SJCRH30 (cell line): Measurements from ENCODE around the gene EPN3. TPM values are rescaled to one million over a fixed set of nuclear protein-coding genes. Genes with fewer than 3 reads are reported as not detected.

ENCODE experiments used
- DNase-seq, 2 experiments: peaks; one replicate each; pipeline ENCODE4 v3.0.0-alpha.2; 2015 to 2020
- H3K27ac ChIP-seq: fragments of 250-450 bp; sonication (Bioruptor Pico); 2 replicates; pipeline ENCODE4 v1.5.1; 2020; ENCODE audit warnings: mild to moderate bottlenecking, moderate library complexity
- H3K27me3 ChIP-seq: fragments of 250-450 bp; sonication (Bioruptor Pico); 2 replicates; pipeline ENCODE4 v1.5.1; 2020; ENCODE audit warnings: mild to moderate bottlenecking, moderate library complexity
- H3K36me3 ChIP-seq: fragments of 250-450 bp; sonication (Bioruptor Pico); 2 replicates; pipeline ENCODE4 v1.5.1; 2020; ENCODE audit warnings: mild to moderate bottlenecking, moderate library complexity
- H3K4me1 ChIP-seq: fragments of 250-450 bp; sonication (Bioruptor Pico); 2 replicates; pipeline ENCODE4 v1.5.1; 2020; ENCODE audit warnings: mild to moderate bottlenecking, moderate library complexity
- H3K4me3 ChIP-seq: fragments of 250-450 bp; sonication (Bioruptor Pico); 2 replicates; pipeline ENCODE4 v1.5.1; 2020; ENCODE audit warnings: mild to moderate bottlenecking, moderate library complexity
- H3K9me3 ChIP-seq: fragments of 250-450 bp; sonication (Bioruptor Pico); replicated peaks from 2 replicates; pipeline ENCODE4 v1.5.1; 2020; ENCODE audit warnings: mild to moderate bottlenecking, moderate library complexity
- total RNA-seq: library from RNA; depleted of rRNA; stranded (reverse); fragments of >200 nt; shearing (Covaris generic); gene quantifications from 2 replicates; pipeline ENCODE4 v1.2.3, GENCODE V29; 2014

EPN3 gene
- total RNA-seq, 1 experiment from 2014 or later: not detected

DNA sequence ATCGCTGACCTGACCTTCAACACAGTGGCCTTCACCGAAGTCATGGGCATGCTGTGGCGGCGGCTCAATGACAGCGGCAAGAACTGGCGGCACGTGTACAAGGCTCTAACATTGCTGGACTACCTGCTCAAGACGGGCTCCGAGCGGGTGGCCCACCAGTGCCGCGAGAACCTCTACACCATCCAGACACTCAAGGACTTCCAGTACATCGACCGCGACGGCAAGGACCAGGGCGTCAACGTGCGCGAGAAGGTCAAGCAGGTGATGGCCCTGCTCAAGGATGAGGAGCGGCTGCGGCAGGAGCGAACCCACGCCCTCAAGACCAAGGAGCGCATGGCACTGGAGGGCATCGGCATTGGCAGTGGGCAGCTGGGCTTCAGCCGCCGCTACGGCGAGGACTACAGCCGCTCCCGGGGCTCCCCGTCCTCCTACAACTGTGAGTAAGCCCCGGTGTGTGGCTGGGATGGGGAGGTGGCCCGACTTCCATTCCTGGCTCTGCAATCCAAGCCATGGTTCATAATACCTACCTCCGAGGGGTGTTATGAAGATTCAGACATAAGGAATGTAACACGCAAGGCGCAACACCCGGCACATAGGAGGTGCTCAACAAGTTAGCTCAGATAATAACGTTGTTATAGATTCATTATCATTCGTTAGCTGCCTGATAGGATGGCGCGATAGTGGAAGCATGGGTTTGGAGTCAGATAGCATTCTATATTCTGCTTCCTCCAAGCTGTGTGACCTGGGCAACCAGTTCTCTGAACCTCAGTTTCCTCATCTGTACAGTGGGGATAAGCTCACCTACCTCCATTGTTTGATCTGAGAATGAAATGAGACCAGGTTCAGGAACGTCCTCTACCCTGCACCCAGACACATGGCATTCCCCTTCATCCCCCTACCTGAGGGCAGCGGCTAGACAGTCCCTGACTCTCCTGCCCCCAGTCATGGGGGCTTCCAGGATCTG is 4.4 kb downstream of the EPN3 start:
- Histone ChIP-seq H3K27me3 (peaks cover 5% of the 10 kb centered on the region; the same call in 1 of the 2 replicates), H3K4me1 (no peaks in the 10 kb centered on the region), H3K27ac (no peak overlapping the region), H3K4me3 (no peak overlapping the region), H3K36me3 (no peaks in the 10 kb centered on the region), H3K9me3 (no peaks in the 10 kb centered on the region)
- DNase-seq: no peak

DNA sequence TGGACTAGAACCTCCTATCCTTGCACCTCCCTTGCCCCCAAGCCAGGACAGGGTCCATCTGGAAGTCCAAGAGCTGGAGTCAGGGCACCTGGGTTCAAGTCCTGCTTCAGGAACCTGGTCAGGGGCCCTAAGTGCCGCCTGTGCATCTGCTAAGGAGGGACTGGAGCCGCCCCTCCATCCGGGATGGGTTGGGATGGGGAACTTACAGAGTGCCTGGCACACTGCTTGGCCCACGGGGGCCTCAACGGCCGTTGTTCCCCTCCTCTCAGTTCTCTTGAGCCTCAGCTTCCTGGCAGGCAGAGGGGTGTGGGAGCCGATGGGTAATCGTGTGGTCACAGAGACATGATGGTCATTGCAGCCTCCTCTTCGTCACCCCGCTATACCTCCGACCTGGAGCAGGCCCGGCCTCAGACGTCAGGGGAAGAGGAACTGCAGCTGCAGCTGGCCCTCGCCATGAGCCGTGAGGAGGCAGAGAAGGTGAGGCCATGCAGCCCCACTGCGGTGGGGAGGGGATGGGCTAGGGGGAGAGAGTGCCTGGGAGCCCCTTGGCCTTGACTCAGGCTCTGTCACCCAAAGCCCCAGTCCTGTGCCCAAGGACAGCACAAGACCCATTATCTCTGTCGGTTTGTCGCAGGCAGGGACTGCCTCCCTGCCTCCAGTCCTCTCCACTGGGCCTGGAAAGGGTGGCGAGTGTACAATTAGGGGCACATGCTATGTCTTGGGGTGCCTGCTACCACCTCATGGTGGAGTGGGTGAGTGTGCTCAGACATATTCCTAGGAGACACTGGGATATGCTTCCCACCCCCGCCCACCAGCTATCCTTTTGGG is 5.4 kb downstream of the EPN3 start:
- H3K27ac ChIP-seq: no peak overlapping the region
- DNase-seq: no peak
- H3K9me3 ChIP-seq: no peaks in the 10 kb centered on the region
- no peaks in the 10 kb centered on the region; the same call in 1 of the 2 replicates for H3K27me3 ChIP-seq
- H3K36me3 ChIP-seq: no peaks in the 10 kb centered on the region
- peaks cover 5% of the 10 kb centered on the region; the same call in 1 of the 2 replicates for H3K4me1 ChIP-seq
- H3K4me3 ChIP-seq: no peak overlapping the region

DNA sequence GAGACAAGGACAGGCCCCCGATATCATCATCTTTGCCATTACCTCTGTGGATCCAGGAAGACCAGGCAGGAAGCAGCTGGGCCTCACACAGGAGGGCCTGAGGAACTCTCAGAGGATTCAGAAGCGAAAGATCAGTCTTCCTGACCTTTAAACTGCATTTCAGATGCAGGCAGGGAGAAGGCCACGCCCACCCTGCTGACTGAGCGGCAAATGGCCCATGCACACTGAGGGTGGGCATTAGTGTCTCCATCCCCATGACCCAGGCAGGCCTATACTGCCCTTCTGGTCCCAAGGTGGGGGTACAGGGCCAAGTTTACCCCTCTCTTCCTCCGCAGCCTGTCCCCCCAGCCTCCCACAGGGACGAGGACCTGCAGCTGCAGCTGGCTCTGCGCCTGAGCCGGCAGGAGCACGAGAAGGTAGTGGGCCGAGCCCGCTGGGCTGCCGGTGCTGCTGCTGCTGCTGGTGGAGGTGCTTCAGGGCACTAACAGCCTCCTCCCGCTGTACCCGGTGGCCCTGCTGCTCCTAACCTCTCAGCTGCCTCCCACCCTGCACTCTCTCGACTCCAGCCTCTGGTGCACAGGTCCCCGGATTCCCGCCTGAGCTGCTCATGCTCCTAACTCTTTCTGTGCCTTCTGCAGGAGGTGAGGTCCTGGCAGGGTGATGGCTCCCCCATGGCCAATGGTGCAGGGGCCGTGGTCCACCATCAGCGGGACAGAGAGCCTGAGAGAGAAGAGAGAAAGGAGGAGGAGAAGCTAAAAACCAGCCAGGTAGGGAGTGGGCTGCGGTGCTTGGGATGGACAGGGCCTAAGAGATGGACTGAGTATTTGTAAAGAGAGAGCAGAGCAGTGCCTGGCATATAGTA is 6.2 kb downstream of the EPN3 start:
- no peaks in the 10 kb centered on the region for H3K9me3 ChIP-seq
- no peak overlapping the region for H3K4me3 ChIP-seq
- DNase-seq: no peak
- peaks cover 6% of the 10 kb centered on the region; the same call in 1 of the 2 replicates for H3K4me1 ChIP-seq
- H3K27ac ChIP-seq: no peak overlapping the region
- no peaks in the 10 kb centered on the region; the same call in 1 of the 2 replicates for H3K27me3 ChIP-seq
- no peaks in the 10 kb centered on the region for H3K36me3 ChIP-seq

DNA sequence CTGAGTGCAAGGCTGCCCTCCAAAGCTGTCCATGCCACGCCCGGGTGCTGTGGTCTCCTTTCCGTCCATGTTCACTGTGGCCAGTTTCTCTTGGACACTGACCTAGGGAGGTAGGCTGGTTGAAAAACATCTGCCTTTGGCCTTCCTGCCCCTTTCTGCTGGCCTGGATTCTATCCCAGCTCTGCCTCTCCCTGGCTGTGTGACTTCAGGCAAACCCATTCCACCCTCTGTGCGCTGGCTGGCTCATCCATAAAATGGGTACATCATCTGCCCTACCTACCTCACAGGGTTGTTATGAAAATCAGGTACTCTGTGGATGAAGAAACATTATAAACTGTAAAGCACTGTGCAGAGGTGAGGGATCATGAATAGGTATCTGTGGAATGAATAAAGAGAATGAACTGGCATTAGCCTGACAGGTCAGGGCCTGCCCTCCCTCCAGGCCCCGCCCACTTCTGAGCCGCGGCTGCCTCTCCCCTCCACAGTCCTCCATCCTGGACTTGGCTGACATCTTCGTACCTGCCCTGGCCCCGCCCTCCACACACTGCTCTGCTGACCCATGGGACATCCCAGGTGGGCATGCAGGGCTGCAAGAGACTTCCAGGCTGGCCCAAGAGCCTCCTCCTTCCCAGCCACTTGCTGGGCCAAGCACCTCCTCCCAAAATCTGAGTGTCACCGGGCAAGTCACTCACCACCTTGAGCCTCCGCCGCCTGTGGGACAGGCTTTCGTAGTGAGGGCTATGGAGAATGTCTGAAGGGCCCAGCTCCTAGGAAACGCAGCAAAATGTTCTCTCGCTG is 7.4 kb downstream of the EPN3 start:
- Histone ChIP-seq H3K9me3 (no peaks in the 10 kb centered on the region), H3K27me3 (no peaks in the 10 kb centered on the region; the same call in 1 of the 2 replicates), H3K4me1 (peaks cover 6% of the 10 kb centered on the region; the same call in 1 of the 2 replicates), H3K27ac (no peak overlapping the region), H3K4me3 (no peak overlapping the region), H3K36me3 (no peaks in the 10 kb centered on the region)
- no peak for DNase-seq

DNA sequence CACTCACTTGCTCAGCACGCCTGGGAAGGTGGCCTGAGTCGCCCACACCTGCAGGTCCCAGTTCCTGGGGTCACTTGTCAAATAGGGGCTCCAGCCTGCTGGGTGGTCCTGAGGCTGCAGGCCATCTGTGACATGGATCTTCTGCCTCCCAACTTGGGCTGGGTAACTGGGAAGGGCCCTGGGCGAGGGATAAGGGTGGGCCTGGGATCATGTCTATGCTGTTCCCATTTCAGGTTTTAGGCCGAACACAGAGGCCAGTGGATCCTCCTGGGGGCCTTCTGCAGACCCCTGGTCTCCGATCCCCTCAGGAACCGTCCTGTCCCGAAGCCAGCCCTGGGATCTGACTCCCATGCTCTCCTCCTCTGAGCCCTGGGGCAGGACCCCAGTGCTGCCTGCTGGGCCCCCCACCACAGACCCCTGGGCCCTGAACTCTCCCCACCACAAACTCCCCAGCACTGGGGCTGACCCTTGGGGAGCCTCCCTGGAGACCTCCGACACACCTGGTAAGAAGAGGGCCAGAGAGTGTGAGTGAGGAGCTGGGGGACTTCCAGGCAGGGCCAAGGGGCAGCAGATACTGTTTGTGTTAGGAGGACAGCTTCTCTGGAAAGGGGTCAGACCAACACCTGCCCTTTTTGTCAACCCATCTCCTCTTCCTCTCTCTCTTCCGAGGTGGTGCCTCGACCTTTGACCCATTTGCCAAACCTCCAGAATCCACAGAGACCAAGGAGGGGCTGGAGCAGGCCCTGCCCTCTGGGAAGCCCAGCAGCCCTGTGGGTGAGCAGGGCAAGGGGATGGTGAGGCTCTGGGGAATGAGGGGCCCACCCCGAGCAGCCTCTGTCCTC is 8.2 kb downstream of the EPN3 start:
- H3K36me3 ChIP-seq: no peaks in the 10 kb centered on the region
- no peaks in the 10 kb centered on the region for H3K9me3 ChIP-seq
- no peak for DNase-seq
- no peak overlapping the region for H3K4me3 ChIP-seq
- H3K27ac ChIP-seq: no peak overlapping the region
- H3K27me3 ChIP-seq: no peaks in the 10 kb centered on the region; the same call in 1 of the 2 replicates
- H3K4me1 ChIP-seq: peaks cover 6% of the 10 kb centered on the region; the same call in 1 of the 2 replicates

DNA sequence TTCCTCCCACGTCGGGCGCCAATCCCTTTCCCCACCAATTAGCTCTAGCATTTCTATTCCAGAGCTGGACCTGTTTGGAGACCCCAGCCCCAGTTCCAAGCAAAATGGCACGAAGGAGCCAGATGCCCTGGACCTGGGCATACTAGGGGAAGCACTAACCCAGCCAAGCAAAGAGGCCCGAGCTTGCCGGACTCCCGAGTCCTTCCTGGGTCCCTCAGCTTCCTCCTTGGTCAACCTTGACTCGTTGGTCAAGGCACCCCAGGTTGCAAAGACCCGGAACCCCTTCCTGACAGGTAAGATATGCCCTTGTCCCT is 8.8 kb downstream of the EPN3 start:
- peak overlapping the region; percentile 67 for H3K4me3 ChIP-seq
- no peaks in the 10 kb centered on the region for H3K36me3 ChIP-seq
- DNase-seq: no peak
- no peaks in the 10 kb centered on the region; the same call in 1 of the 2 replicates for H3K27me3 ChIP-seq
- H3K4me1 ChIP-seq: peaks cover 6% of the 10 kb centered on the region; the same call in 1 of the 2 replicates
- H3K27ac ChIP-seq: no peak overlapping the region
- no peaks in the 10 kb centered on the region for H3K9me3 ChIP-seq

DNA sequence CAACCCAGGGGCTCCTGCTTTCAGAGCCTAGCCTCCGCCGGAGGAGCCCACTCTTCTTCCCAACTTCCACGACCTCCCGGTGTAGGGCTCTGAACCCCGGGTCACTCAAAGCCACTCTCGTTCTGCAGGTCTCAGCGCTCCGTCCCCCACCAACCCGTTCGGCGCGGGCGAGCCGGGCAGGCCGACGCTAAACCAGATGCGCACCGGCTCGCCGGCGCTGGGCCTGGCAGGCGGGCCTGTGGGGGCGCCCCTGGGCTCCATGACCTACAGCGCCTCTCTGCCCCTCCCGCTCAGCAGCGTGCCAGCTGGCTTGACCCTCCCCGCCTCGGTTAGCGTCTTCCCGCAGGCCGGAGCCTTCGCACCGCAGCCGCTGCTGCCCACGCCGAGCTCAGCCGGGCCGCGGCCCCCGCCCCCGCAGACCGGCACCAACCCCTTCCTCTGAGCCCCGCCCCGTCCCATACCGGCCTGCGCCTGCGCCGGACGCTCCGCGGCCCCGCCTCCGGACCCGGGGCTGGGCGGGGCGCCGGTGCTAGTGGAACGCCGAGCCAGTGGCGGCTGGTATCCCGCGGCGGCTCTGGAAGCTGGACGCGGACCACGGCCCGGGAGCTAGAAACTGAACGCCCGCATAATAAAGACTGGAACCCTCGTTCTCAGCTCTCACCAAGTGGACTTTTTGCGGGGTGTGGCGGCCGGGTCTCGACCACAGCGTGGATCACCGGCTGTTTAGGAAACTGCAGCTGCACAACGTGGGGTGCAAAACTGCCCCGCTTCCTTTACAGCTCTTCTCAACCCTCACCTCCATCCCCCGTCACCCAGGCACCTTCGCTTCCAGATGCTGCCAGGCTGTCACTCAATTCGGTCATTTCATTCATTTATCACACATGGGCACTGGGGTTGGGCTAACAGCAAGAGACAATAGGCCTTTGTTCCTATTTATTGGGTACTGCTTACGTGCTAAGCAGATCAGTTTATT is 9.5 kb downstream of the EPN3 start:
- DNase-seq: peak; percentile 74 to 82
- H3K27me3 ChIP-seq: no peaks in the 10 kb centered on the region; the same call in 1 of the 2 replicates
- H3K4me3 ChIP-seq: peak overlapping the region; percentile 67
- no peaks in the 10 kb centered on the region for H3K9me3 ChIP-seq
- H3K4me1 ChIP-seq: peaks cover 6% of the 10 kb centered on the region; the same call in 1 of the 2 replicates
- H3K36me3 ChIP-seq: no peaks in the 10 kb centered on the region
- H3K27ac ChIP-seq: no peak overlapping the region

DNA sequence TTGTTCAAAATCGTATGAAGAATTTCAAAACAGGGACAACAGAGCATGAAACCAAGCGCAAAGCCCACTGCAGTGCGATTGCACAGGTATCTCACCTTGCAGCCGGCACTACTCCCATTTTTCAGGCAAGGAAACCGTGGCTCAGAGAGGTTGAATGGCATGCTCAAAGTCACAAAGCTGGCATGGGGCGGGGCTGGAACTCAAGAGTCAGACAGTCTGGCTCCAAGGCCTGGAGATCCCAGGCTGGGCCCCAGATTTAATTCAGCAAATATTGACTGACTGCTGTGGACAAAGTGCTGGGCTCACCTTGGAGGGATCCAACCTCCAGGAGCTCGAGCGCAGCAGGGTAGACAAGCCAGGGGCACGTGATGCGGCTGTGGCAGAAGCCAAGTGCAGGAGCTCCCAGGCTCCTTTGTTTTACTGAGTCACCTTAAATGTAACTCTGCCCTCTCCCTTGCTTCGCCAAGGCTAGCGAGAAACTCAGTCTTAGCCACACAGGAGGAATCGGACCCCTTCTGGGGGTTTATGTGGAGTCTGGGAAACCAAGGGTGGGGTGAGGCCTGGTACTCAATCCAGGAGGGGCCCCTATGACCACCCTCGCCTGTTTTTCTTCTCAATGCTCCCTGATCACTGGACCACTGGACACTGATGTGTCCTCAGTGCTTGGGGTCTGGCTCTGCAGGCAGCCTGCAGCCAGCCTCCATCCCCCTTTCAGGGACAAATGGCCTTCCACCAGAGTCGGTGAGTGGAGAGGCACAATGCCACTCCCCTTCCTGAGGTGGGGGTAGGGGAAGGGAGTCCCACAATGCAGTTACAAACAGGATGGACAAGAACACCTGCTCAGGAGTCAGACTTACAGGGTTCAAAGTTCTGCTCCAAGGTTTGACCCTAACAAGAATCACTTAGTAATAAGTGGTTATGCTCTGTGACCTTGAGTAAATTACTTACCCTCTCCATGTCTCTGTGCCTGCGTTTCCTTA is 10.6 kb downstream of the EPN3 start:
- H3K27ac ChIP-seq: no peak overlapping the region
- H3K4me3 ChIP-seq: peak overlapping the region; percentile 67; the same call in 1 of the 2 replicates
- no peaks in the 10 kb centered on the region for H3K36me3 ChIP-seq
- no peak for DNase-seq
- H3K4me1 ChIP-seq: peaks cover 13% of the 10 kb centered on the region
- no peaks in the 10 kb centered on the region for H3K9me3 ChIP-seq
- no peaks in the 10 kb centered on the region; the same call in 1 of the 2 replicates for H3K27me3 ChIP-seq

DNA sequence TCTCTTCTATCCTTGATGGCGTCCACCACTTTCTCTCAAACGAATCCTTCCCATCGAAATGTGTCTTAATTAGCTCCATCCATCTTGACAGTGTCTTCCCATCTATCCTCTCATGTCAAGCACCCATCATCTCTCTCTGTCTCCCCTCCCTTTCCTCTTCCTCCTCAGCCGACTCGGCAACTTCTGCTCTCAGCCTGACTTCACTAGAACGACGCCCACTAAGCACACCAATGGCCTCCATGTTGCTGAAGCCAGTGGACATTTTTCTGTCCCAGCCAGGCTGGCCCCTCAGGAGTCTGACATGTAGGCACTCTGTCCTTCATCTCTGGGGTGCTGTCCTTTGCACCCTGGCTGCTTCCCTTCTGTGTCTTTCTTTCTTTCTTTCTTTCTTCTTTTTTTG is 12.0 kb downstream of the EPN3 start:
- no peaks in the 10 kb centered on the region for H3K36me3 ChIP-seq
- peaks cover 14% of the 10 kb centered on the region for H3K4me1 ChIP-seq
- DNase-seq: no peak
- no peak overlapping the region for H3K4me3 ChIP-seq
- no peak overlapping the region for H3K27ac ChIP-seq
- no peaks in the 10 kb centered on the region; the same call in 1 of the 2 replicates for H3K27me3 ChIP-seq
- no peaks in the 10 kb centered on the region for H3K9me3 ChIP-seq

DNA sequence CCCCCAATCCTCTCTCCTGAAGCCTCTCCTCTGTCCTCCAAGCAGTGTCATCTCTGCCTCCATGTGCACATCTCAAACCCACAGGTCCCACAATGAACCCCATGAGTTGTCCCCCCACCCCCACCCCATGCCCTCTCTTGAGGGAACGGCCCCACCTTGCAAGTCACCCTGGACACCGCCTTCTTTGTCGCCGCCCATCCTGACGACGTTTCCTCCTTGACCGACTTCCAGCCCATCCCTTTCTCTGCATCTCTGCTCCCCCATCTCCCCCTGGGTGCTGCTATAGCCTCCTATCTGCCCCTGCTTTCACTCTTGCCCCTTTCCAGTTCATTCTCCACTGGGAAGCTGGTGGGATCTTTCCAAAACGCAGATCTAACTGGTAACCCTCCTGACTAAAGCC is 12.8 kb downstream of the EPN3 start:
- Histone ChIP-seq H3K36me3 (no peaks in the 10 kb centered on the region), H3K4me1 (peaks cover 14% of the 10 kb centered on the region), H3K4me3 (no peak overlapping the region), H3K9me3 (no peaks in the 10 kb centered on the region), H3K27me3 (no peaks in the 10 kb centered on the region; the same call in 1 of the 2 replicates), H3K27ac (no peak overlapping the region)
- no peak for DNase-seq

DNA sequence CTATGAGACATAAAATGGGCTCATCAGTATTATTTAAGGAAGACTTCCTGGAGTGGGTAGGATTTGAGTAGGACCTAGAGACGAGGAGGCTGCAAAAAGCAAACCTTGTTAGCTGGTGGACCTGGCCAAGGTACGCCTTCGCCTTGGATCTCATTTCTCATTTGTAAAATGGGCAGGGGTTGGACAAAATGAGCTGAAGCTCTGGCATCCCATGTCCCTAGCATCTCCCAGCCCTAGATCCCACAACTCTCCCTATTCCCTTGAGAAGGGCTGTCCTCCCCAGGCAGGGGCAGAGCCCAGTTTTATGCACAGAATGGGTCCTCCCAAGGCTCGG is 14.1 kb downstream of the EPN3 start:
- no peaks in the 10 kb centered on the region for H3K9me3 ChIP-seq
- H3K27me3 ChIP-seq: no peaks in the 10 kb centered on the region
- H3K4me1 ChIP-seq: peaks cover 14% of the 10 kb centered on the region
- no peak overlapping the region for H3K27ac ChIP-seq
- no peak for DNase-seq
- peak overlapping the region; percentile 64 for H3K4me3 ChIP-seq
- H3K36me3 ChIP-seq: no peaks in the 10 kb centered on the region
